ENCODE measurements around the gene ANKHD1. TPM values are rescaled to one million over a fixed set of nuclear protein-coding genes. Genes with fewer than 3 reads are reported as not detected.

The ANKHD1 gene
- total RNA-seq, 1 donor from 2014 or later: 120 TPM

DNA sequence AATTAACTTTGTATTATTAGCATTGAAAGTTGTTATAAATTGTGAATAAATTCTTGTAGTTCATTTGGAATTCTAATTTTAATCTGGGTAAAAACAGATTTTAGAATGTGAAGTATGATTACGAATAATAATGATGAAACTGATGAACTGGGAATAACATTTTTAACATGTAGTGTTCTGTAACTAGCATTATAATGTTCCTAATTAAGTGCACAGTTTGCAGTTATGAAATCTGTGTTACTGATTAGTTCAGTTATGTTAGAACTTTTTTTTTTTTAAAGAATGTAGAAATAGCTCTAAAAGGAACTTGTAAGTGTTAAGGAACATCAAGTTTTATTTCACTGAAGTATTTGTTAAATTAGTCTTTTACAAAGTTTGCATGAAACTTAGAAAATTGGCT is 97.0 kb downstream of the ANKHD1 start:
- Histone ChIP-seq H3K4me1 (peaks cover 4% of the 10 kb centered on the region), H3K4me3 (no peak overlapping the region), H3K27ac (no peak overlapping the region), H3K36me3 (peaks cover 40% of the 10 kb centered on the region), H3K9me3 (no peaks in the 10 kb centered on the region), H3K27me3 (no peaks in the 10 kb centered on the region)
- TF ChIP-seq, protein P1, sequence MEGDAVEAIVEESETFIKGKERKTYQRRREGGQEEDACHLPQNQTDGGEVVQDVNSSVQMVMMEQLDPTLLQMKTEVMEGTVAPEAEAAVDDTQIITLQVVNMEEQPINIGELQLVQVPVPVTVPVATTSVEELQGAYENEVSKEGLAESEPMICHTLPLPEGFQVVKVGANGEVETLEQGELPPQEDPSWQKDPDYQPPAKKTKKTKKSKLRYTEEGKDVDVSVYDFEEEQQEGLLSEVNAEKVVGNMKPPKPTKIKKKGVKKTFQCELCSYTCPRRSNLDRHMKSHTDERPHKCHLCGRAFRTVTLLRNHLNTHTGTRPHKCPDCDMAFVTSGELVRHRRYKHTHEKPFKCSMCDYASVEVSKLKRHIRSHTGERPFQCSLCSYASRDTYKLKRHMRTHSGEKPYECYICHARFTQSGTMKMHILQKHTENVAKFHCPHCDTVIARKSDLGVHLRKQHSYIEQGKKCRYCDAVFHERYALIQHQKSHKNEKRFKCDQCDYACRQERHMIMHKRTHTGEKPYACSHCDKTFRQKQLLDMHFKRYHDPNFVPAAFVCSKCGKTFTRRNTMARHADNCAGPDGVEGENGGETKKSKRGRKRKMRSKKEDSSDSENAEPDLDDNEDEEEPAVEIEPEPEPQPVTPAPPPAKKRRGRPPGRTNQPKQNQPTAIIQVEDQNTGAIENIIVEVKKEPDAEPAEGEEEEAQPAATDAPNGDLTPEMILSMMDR (IDR thresholded peaks at IDR 0.05): no peak
- ATAC-seq: no peak
- DNase-seq: no peak
- intact Hi-C loops (cut with DNase I): no loop called here

DNA sequence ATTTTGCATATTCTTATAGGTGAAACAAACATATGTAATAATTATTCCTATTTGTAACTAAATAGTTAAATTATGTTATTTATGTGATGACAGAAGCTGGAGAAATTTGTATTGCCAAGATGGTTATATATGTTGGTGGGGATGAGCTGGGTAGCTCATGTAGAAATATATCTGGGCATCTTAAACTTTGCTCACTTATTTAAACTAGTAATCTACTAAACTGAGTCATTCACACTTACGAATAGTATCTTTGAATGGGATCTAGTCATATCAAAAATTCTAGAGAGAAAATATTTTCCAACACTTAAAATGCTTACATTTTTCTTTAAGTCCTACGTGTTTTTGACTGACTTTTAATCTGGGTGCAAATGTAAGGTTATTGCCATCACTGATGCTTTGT is 101.2 kb downstream of the ANKHD1 start:
- DNase-seq (no peak), ATAC-seq (no peak)
- Histone ChIP-seq H3K36me3 (peaks cover 55% of the 10 kb centered on the region), H3K4me3 (no peak overlapping the region), H3K27me3 (no peaks in the 10 kb centered on the region), H3K9me3 (no peaks in the 10 kb centered on the region), H3K4me1 (peaks cover 4% of the 10 kb centered on the region), H3K27ac (no peak overlapping the region)
- TF ChIP-seq, protein P1 (IDR thresholded peaks at IDR 0.05): no peak
- intact Hi-C loops (cut with DNase I): no loop called here

DNA sequence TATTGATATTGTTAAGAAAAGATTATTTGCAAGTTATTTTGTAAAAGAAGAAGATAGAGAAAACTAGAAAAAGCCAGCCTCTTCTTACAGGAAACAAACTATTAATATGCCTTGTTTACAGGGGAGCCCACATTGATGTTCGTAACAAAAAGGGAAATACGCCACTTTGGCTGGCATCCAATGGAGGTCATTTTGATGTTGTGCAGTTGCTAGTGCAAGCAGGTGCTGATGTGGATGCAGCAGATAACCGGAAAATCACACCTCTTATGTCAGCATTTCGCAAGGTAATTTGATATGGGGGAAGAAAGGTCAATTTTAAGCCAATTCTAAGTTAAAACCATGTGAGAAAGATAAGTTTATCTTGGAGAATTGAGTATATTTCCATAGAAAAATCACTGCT is 108.3 kb downstream of the ANKHD1 start:
- Histone ChIP-seq H3K27ac (no peak overlapping the region), H3K9me3 (no peaks in the 10 kb centered on the region), H3K4me3 (no peak overlapping the region), H3K27me3 (no peaks in the 10 kb centered on the region), H3K36me3 (peaks cover 100% of the 10 kb centered on the region), H3K4me1 (no peaks in the 10 kb centered on the region)
- no peak for DNase-seq
- TF ChIP-seq, protein P1 (IDR thresholded peaks at IDR 0.05): no peak
- no peak for ATAC-seq
- intact Hi-C loops (cut with DNase I): no loop called here

DNA sequence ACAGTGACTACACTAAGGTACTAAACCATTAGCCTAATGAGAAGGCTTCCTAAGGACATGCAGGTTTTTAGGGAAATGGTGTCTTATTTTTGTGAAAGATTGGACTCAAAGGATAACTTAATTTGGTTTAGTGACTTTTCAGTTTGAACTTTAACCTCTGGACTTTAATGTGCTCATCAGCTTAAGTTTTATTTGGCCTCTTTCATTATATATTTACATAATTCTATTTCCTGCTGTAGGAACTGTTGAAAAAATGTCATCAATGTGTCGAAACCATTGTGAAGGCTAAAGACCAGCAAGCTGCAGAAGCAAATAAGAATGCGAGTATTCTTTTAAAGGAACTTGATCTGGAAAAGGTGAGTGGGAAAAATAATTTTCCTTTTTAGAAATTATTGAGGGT is 111.5 kb downstream of the ANKHD1 start:
- H3K36me3 ChIP-seq: peaks cover 75% of the 10 kb centered on the region
- TF ChIP-seq, protein P1 (IDR thresholded peaks at IDR 0.05): no peak

DNA sequence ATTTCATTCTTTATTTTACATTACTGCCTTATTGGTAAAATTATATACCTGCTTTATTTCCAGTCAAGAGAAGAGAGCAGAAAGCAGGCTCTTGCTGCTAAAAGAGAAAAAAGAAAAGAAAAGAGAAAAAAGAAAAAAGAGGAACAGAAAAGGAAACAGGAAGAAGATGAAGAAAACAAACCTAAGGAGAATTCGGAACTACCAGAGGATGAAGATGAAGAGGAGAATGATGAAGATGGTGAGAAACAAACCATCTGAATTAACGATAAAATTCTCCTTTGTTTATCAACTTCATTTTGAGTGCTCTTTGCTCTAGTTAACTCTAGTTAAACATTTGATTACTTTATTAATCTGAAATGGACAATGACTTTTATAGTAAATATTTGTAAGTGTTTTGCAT is 122.4 kb downstream of the ANKHD1 start:
- ATAC-seq (no peak), DNase-seq (no peak)
- Histone ChIP-seq H3K27me3 (no peaks in the 10 kb centered on the region), H3K4me1 (no peaks in the 10 kb centered on the region), H3K4me3 (no peak overlapping the region), H3K27ac (no peak overlapping the region), H3K9me3 (no peaks in the 10 kb centered on the region), H3K36me3 (peaks cover 76% of the 10 kb centered on the region)
- TF ChIP-seq, protein P1 (IDR thresholded peaks at IDR 0.05): no peak
- intact Hi-C loops (cut with DNase I): no loop called here

More for the DNA sequence above, 111.5 kb downstream of the ANKHD1 start:
- no peak overlapping the region for H3K27ac ChIP-seq
- DNase-seq (no peak), ATAC-seq (no peak)
- H3K4me1 ChIP-seq: no peaks in the 10 kb centered on the region
- H3K27me3 ChIP-seq: no peaks in the 10 kb centered on the region
- H3K4me3 ChIP-seq: no peak overlapping the region
- intact Hi-C loops (cut with DNase I): no loop called here
- no peaks in the 10 kb centered on the region for H3K9me3 ChIP-seq

DNA sequence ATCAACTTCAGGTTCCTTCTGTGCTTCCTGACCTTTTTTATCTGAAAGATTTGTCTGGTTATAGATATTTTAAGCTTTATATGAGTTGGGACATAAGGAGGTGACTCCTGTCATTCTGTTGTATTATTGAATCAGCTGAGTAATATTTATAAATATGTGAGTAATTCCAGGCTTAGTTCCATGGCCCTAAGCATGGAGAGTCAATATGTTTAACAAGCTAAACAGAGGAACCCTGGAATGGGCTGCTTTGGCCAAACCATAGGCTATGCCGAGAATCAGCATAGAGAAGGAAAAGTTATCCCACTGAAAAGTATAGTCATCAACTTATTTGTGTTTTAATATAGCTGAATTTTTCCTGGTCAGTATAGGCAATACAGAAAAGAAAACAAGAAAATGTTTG is 138.6 kb downstream of the ANKHD1 start:
- Histone ChIP-seq H3K27ac (no peak overlapping the region), H3K27me3 (no peaks in the 10 kb centered on the region), H3K4me1 (no peaks in the 10 kb centered on the region), H3K9me3 (no peaks in the 10 kb centered on the region), H3K4me3 (no peak overlapping the region), H3K36me3 (peaks cover 100% of the 10 kb centered on the region)
- DNase-seq: no peak
- intact Hi-C loops (cut with DNase I): no loop called here
- no peak for ATAC-seq
- TF ChIP-seq, protein P1 (IDR thresholded peaks at IDR 0.05): no peak
